Measurements from ENCODE around the gene EIF4G1.

DNA sequence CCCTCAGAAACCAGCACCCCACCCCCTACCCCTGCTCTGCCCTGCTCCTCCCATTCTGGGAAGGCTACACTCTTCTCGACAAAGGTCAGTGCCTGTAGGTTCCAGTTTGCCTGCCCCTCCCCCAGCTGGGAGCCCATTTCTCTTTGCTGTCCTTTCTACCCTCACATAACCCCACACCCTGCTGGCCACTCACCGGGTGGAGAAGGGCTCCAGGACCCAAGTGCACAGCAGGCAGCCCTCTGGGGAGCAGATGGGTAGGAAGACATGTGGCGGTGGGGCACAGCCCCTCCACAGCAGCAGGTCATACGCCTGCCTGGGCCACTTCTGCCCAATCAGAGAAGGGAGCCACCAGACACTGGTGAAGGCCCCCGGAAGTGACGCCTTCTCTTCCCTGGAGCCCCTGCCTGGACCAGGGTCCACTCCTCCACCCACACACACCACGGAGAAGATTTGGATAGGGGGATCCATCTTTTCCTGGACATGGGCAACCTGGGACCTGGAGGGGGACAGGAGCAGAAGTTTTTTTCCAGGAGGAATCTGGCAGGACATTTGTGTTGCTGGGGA is 63.6 kb downstream of the EIF4G1 start, which contains the start of gene THPO:
- TF ChIP-seq POLR2AphosphoS5 (IDR thresholded peaks at IDR 0.05) (no peak), POLR2A (IDR thresholded peaks at IDR 0.05) (no peak)

Measured in suprapubic skin (tissue), 4 donors.